Adrenal gland (tissue), 5 donors: ENCODE measurements around the gene MMP24OS.

ENCODE experiments used
- CTCF ChIP-seq, 6 experiments: fragments of 450-650 bp in 4 of 6; fragments of 200-600 bp in 2 of 6; sonication (generic) in 1 of 6; IDR thresholded peaks; 1 replicate in 5 of 6; 2 replicates in 1 of 6; pipeline versions ENCODE4 v1.5.1 to v1.8.0; 2016 to 2021; ENCODE audit warnings: antibody characterized with exemption in 6 of 6, mild to moderate bottlenecking in 2 of 6, moderate library complexity in 1 of 6
- POLR2A ChIP-seq, 2 donors: fragments of 450-650 bp; IDR thresholded peaks; one replicate each; pipeline ENCODE4 v1.6.1; 2017; ENCODE audit warnings: antibody characterized with exemption in 2 of 2, mild to moderate bottlenecking in 2 of 2, moderate library complexity in 1 of 2
- donor health status: DM: no; HTN: no; CAD: no.

GRCh38 chr20:35270021-35270902 is 7.7 kb downstream of the MMP24OS start:
- TF ChIP-seq CTCF (IDR thresholded peaks at IDR 0.05) (no peak), POLR2A (IDR thresholded peaks at IDR 0.05) (no peak)
